ENCODE results near the gene C9orf57.
"Not testable (repeated sequence)": the region's sequence is repeated elsewhere in the genome, so short reads cannot be mapped to it uniquely, and the experiment has no call there.

C9orf57 gene

GRCh38 chr9:72060513-72060912 is at the start of gene C9orf57:
C9orf57 (minus strand) TSS chr9:72060613; CDS start chr9:72059331, 1,282 bp downstream.
- no peak for DNase-seq

GRCh38 chr9:72102520-72102919 is 42.1 kb upstream of the C9orf57 start:
- DNase-seq = no peak

- DNase-seq = not testable (repeated sequence)
Measured at GRCh38 chr9:72095520-72095919, 35.1 kb upstream of the C9orf57 start.

GRCh38 chr9:72092820-72093219 is 32.4 kb upstream of the C9orf57 start:
- DNase-seq = no peak

- no peak for DNase-seq
Measured at GRCh38 chr9:72089451-72090130, 29.2 kb upstream of the C9orf57 start.

- DNase-seq = no peak
Measured at GRCh38 chr9:72082536-72082935, 22.1 kb upstream of the C9orf57 start.

GRCh38 chr9:72074666-72075065 is 14.3 kb upstream of the C9orf57 start:
- not testable (repeated sequence) for DNase-seq

GRCh38 chr9:72065076-72065475 is 4.7 kb upstream of the C9orf57 start:
- DNase-seq = no peak

- DNase-seq = no peak
Measured at GRCh38 chr9:72052122-72052521, 8.3 kb downstream of the C9orf57 start.

GRCh38 chr9:72048850-72049249 is 11.6 kb downstream of the C9orf57 start:
- DNase-seq = no peak

GRCh38 chr9:72046630-72047456 is 13.6 kb downstream of the C9orf57 start:
- no peak for DNase-seq

GRCh38 chr9:72044095-72044494 is 16.3 kb downstream of the C9orf57 start:
- no peak for DNase-seq

GRCh38 chr9:72043576-72043975 is 16.8 kb downstream of the C9orf57 start:
- DNase-seq = no peak

- no peak for DNase-seq
Measured at GRCh38 chr9:72042928-72043327, 17.5 kb downstream of the C9orf57 start.

- DNase-seq = no peak
Measured at GRCh38 chr9:72041775-72042194, 18.6 kb downstream of the C9orf57 start.

GRCh38 chr9:72041369-72041768 is 19.0 kb downstream of the C9orf57 start:
- no peak for DNase-seq

GRCh38 chr9:72039532-72039931 is 20.9 kb downstream of the C9orf57 start:
- no peak for DNase-seq

- DNase-seq = no peak
Measured at GRCh38 chr9:72038890-72039410, 21.5 kb downstream of the C9orf57 start.

GRCh38 chr9:72038408-72038807 is 22.0 kb downstream of the C9orf57 start:
- no peak for DNase-seq

- no peak for DNase-seq
Measured at GRCh38 chr9:72037571-72037970, 22.8 kb downstream of the C9orf57 start.

- no peak for DNase-seq
Measured at GRCh38 chr9:72030767-72031166, 29.6 kb downstream of the C9orf57 start.

- no peak for DNase-seq
Measured at GRCh38 chr9:72029986-72030385, 30.4 kb downstream of the C9orf57 start.

GRCh38 chr9:72025906-72026305 is 34.5 kb downstream of the C9orf57 start:
- no peak for DNase-seq

GRCh38 chr9:72023596-72023995 is 36.8 kb downstream of the C9orf57 start:
- no peak for DNase-seq

Data from KG1 (cell line).